Hippocampal formation (tissue), 2 donors: ENCODE data around the gene PRR15L.
"Not testable (repeated sequence)": the region's sequence is repeated elsewhere in the genome, so short reads cannot be mapped to it uniquely, and the experiment has no call there.

Experiments used
- DNase-seq, 2 donors: peaks; one replicate each; lab custom pipeline; 2025; lab: John Stamatoyannopoulos, UW

Gene PRR15L

DNA sequence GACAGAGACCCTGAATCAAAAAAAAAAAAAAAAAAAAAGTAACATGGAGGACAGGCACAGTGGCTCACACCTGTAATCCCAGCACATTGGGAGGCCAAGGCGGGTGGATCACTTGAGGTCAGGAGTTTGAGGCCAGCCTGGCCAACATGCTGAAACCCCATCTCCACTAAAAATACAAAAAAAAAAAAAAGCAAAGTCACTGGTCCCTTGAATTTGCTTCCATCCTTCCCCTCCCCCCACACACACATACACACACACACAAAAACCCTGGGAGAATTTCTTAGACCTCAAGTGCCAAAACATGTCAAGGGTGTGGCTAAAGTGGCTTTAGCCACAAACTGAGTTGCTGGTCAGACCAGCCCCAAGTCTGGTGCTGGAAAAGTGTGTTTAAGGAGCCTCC lies 30.8 kb upstream of the PRR15L start:
- DNase-seq, result not testable (repeated sequence)

DNA sequence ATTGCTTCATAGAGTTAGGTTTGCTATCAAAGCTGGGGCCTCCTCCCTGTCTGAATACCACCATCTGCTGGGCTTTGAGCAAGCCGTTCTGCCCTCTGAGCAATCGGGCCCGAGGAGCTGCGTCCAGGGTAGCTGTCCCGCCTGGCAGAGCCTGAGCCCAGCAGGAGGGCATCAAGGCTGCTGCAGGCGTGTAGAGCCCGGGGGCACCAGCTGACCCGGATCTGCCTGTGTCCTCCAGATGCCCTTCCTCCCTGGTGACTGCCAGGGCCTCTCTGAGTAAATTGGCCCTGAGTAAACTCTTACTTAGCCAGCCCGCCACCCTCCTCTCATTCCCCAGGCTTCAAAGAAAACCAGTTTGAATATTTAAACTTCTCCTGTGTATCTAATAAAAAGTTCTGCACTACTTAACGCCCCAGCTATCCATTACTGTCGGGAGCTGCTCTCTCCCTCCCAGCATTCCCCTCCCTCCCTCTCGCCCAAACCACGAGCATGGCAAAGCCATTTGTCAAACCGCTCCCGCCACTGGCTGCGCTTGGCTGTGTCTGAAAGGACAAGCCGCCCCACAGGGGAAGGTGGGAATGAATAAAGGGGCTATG lies 29.7 kb upstream of the PRR15L start:
- peak in 1 of 2 donors; percentile 29 for DNase-seq

DNA sequence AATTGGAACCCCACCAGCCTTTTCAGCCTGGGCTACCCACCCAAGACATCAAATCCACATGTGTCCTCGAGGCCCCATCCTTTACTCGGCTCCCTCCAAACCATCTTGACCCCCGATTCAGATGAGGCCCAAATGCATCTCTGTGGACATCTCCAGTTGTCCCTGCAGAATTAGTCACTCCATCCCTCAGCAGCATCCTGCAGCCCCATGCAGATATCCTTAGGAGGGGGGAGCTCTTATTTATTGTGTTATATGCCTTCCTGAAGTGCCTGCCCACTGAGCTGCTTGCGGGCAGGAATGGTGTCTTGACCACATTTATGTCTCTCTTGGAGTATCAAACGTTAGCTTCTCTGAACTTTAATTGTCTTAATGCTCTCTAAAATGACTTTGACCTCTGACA lies 28.8 kb upstream of the PRR15L start:
- no peak for DNase-seq

DNA sequence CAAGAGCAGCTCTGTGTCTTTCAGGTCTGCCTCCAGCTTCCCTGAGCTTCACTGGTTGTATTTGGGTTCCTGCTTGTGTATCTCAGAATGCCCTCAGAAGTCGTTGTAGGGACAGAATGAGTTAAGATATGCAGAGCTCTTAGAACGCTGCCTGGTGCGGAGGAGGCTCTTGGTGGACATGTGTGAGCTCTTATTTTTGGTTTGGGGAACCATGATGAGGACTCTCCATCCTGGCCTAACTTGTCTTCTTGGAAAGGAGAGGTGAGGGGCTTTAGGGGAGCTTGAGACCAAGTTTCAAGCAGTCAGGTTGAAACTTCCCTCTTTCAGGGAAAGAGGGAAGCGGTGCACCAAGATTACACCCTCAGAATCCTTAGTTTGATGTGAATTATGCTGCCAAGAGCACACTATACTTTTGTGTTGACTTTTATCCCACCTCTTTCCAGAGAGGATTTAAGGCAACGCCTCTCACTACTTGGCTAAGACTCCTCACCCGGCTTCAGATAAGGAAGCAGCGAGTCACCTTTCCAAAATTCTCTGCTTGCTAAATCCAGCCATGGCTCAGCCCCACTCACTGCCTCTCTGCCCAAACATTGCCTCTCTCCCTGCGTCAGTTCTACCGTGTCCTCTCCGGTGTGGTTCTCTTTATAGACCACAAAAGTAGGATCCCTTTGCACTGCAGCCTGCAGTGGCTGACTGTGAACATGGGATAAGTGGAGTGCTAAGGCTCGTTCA lies 26.0 kb upstream of the PRR15L start:
- no peak for DNase-seq

DNA sequence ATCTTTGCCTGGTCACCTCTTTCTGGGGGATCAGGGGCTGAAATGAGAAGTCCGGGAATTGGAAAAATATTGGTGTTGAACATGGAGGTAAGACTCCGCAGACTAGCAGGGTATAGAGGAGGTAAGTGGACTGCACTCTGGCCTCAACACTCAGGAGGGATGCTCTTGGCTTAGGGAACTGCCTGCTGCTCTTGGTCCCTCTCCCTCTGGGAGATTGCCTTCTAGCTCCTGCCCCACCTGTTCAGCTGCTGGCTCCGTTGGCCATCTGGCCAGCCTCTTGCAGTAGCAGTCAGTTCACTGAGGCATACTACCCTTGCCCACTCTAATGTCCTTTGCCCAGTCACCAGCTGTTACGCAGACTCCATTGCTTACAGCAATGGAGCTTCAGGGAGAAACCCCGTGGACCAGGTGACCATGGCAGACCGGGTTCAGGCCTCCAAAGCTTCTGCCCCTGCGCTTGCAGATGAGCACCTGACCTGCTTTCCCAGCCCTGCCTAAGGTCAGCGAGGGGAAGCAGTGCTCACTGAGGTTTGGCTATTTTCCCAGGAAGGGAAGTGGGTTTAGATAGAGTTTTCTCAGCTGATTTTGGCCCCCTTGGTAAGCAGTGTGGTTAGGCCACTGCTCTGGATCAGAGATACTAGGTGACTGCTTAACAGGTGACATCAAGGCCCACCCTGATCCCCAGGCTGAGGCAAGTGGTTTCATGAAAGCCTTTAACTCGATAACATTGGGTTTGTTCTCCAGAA lies 25.1 kb upstream of the PRR15L start:
- DNase-seq, result no peak

DNA sequence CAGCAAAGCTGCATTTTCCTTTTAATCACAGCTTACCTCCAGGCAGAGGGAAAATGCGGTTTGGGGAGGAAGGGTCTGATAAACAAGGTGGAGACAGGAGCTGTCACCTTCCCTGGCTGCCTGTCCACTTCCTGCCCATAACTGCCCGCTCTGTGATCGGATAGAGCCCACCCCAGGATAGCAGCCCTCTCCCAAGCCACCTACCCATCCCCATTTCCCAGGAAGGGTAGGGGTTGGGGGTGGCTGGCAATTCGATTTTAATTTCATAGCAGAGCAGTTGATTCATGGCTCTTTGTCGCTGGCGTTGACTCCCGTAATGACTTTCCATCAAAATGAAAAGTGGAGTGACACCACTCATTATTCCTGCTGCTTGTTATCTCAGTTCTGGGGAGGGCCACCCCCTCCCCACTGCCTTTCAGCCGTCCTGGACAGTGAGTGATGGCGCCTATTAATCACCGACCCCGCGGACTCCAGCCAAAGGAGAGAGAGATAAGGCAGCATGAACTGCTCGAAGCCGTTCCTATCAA lies 24.5 kb upstream of the PRR15L start:
- DNase-seq, result no peak

DNA sequence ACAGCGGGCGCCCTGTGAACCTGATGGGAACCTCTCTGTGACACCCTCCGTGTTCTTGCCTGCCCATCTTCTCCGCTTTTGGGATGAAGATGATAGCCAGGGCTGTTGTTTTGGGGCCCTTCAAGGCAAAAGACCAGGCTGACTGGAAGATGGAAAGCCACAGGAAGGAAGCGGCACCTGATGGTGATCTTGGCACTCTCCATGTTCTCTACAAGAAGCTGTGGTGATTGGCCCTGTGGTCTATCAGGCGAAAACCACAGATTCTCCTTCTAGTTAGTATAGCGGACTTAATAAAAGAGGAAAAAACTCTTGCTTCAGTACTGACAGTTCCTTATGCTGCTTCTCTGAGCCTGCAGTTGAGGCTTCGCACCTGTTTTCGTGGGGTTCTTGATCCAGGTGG lies 23.8 kb upstream of the PRR15L start:
- DNase-seq, result no peak

DNA sequence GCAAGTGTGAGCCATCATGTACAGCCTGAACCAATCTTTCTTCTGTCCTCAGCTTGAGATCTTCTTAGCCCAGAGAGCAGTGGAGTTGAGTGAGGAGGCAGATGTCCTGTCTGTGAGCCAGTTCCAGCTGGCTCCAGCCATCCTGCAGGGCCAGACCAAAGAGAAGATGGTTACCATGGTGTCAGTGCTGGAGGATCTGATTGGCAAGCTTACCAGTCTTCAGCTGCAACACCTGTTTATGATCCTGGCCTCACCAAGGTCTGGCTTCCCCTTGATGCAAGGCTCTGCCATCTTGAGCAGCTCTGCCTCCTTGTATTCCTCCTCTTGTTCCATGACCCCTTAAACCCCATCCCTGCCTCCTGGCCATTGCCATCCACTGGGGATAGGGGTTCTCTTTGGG lies 22.9 kb upstream of the PRR15L start:
- DNase-seq, result no peak

DNA sequence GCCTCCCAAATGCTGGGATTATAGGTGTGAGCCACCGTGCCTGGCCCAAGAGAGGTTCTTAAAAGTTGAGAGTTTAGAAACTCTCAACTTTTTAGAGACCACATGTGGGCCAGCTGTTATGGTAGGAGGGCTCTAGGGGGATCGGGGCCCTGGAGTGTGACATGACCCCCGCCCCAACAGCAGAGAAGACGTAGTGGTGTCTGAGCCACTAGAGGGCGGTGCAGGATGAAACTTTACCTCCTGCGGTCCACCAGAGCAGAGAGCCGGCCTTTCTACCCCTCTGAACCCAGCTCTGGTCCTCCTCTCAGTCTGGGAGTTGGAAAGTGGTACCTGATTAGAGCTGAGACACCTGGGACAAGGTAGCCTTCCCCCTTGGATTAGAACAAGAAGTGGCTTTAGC lies 20.6 kb upstream of the PRR15L start:
- peak; percentile 9 to 27 for DNase-seq

DNA sequence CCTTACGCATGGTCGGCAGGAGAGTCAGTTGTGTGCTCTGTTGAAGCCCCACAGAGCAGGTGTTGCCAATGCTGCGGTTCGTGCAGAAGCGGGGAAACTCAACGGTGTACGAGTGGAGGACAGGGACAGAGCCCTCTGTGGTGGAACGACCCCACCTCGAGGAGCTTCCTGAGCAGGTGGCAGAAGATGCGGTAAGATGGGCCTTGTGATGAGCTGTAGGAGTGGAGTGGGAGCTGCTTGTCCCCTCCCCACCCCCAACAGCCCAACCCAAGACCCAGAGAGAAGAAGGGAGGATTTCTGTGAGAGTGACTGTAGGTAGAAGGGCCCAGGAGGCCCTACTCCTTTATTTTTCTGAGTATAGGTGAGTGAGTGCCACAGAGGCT lies 18.1 kb upstream of the PRR15L start:
- DNase-seq, result no peak

DNA sequence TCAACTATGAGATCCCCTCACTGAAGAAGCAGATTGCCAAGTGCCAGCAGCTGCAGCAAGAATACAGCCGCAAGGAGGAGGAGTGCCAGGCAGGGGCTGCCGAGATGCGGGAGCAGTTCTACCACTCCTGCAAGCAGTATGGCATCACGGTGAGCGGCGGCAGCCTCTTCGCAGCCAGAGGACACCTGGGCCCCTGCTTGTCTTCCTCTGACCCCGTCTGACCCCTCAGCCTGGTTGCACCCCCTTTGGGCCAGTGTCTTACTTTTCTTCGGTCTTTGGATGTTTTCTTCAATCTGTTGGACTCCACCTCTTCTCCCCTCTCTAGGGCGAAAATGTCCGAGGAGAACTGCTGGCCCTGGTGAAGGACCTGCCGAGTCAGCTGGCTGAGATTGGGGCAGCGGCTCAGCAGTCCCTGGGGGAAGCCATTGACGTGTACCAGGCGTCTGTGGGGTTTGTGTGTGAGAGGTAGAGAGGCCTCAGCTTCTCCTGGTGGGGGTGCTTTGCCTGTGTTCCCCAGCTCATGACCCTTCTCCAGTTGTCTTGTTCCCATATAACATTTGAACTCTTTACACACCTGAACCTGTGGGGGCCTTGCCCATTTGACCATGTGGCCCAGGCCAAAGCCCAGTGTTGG lies 17.6 kb upstream of the PRR15L start:
- no peak for DNase-seq

DNA sequence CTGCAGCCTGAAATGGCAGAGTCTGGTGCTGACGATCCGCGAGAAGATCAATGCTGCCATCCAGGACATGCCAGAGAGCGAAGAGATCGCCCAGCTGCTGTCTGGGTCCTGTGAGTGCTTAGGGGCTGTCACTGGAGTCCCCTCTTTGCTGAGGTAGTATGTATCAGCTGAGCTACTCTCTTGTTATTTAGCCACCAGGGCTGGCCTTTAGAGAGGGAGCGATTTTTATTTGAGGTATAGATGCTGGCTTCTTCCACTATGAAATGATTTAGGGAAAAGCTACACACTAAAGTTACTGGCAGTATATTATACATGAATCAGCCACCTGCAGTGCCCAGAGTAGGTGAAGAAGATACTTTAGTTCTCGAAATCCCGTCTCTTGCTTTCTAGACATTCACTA lies 15.9 kb upstream of the PRR15L start:
- DNase-seq, result no peak

DNA sequence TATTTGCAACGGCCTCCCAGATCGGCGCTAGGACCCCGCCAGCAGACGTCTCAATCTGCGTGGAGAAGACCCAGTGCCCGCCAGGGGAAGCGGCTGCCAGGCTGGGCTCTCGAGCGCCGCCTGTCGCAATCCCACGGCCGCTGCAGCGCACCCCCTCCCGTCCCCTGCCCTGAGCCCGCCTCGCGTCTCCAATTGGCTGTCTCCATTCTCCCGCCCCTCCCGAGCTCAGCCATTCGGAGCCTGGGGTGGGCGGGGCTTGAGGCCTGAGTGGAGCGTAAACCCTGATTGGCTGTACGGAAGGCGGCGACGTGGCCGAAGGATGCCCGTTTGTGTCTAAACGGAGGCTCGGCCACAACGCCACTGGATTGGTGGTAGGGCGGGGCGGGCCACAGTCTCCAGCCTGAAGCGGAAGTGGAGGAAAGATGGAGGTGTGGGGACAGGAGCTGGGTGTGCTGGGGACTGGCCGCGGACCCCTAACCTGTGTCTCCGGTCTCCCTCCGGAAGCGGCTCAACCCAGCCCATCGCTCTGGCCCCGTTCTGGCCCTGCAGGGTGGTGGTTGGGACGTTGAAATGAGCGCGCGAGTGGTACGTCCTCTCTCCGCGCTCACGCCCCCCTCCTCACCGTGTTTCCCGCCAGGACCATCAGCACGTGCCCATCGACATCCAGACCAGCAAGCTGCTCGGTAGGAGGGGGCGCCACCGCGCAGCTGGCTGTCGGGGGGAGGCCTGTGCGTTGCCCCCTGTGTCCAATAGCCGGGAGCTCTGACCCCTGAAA lies 13.2 kb upstream of the PRR15L start, which contains the start of gene CDK5RAP3:
TSS of gene CDK5RAP3 (plus strand) at position 389 of the 775 bp plus-strand sequence. CDS start at position 423, 34 bp downstream.
- peak; percentile 99 to 100 for DNase-seq

DNA sequence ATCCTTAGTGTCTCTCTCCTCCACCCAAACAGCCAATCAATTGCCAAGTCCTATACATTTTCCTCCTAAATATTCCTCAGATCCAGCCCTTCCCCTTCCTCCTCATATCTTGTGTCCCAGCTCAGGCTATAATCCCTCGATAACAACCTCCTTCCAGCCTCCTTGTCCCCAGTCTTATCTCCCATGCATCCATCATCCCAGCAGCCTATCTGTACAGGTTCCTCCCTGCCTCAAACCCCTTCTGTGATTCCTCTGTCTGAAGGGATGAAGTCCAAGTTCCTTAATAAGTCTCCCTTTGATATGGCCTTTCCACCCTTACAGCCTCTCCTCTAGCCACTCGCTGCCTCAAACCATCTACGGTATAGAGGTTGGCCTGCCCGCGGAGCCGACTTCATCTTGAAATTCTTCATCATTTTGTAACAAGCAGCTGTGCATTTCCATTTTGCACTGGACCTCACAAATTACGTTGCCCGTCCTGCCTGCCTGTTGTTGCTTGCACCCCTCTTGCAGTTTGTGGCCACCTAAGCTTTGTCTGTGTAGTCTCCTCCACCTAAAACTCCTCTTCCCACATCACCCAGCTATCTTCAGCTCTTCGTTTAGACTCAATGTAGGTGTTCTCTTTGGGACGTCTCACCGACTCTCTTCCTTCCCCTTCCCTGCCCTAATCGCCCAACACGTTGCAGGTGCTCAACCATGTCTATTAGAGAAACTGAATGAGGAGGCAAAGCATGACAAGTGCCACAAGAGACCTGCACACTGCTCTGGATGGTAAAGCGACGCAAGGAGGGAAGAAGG lies 12.4 kb upstream of the PRR15L start:
- no peak for DNase-seq

DNA sequence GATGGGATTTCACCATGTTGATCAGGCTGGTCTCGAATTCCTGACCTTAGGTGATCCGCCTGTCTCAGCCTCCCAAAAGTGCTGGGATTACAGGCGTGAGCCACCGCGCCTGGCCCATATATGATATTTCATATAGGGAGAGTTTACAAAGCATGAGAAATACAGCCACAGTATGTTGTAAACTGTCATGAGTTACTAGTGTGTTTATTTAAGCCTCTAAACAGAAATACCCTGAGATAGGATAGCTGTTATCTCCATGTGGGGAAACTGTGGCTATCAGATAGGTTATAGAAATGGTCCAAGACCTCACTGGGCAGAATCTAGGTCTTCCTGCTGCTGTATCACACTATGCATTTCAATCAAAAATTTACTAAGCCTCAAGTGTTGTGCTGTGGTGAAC lies 11.2 kb upstream of the PRR15L start:
- DNase-seq, result no peak

DNA sequence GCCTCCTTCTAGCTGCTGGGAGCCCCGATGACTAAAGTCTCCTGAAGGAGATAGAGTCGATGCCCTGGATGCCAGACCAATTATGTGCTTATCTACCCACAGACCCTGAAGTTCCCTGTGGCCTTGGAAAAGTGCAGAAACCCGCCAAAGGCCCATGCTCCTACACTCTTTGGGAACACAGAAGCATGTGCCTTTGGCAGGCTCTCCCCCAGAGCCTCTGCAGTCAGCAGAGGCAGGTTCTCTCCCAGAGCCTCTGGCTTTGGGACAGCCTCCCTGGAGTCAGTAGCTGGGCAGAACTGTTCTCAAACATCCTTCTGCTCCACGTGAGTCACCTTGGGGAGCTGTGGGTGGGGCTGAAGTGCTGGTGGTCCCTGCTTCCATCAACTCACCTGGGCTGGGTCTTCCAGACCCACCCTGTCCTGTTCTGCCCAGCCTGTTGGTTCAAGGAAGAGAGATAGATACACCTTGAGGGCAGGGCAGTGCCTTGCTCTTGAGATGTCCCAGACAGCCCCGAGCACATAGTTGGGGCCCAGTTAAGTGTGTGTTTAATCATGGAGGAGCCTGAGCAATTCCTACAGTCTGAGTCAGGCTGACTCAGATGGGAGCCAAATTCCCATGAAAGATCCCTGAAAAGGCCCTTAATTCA lies 10.0 kb upstream of the PRR15L start:
- DNase-seq, result no peak

DNA sequence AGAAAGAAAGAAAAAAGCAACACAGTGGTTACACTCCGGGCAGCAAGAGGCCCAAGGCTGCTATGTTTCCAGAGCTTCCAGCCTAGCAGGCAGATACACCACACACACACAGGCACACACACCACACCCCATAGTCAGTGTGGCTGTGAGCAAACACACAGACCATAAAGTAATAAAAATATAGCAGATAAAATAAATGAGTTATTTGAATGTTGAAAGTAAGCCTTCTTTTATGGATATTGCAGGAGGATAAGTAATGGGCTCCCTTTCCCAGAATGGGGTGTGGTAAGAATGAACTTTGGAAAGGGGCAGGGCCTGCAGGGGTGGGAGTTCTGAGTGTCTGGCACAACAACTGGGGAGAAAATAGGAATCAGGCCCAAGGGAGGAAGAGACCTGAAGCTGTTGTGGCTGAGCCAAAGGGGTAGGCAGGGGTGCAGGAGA lies 8.4 kb upstream of the PRR15L start:
- DNase-seq, result no peak

DNA sequence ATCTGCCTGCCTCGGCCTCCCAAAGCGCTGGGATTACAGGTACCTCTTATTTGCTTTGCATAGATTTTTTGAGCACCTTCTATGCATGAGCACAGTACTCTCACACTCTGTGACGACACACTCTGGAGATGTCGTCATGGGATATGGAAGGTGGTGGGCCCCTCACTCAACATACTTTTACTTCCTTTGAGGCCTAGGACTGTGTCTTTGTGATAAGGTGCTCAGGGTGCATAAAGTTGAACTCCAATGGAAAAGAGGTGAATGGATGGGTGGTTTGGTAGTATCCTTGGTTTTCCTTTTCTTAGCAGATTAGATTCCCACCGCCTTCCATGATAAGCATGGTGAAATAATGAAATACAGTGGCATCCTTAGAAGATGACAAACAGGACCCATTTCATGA lies 7.2 kb upstream of the PRR15L start:
- no peak for DNase-seq

DNA sequence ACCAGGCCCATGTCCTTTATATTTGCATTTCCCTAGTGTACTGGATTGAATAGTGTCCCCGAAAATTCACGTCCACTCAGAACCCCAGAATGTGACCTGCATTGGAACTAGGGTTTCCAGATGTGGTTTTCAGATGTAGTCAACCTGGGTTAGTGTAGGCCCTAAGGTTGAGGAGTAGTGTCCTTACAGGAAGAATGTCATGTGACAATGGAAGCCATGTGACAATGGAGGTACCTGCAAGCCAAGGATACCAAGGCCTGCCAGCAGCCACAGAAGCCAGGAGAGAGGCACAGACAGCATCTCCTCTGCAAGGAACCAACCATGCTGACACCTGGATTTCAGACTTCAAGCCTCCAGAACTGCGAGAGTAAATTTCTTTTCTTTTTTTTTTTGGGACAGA lies 5.2 kb upstream of the PRR15L start:
- DNase-seq, result no peak

DNA sequence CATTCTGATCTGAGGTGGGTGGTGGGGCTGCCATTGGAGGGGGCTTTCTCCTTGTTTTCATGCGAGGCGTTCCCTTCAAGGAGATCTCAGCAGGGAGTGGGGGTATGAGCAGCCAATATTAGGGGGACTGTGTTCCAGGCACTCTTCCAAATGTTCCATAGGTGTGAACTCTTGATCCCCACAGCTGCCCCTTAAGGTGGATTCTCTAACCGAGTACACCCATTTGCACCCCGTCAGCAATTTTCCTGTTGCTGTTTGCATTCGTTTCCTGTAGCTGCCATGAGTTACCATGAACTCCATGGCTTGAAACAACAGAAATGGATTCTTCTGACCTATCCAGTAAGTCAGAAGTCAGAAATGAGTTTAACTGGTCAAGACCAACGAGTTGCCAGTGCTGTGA lies 3.7 kb upstream of the PRR15L start:
- no peak for DNase-seq
